HG03520 (cell line): ENCODE measurements around the gene TTI1.

Experiments
- ATAC-seq: cut with Tn5 transposase; IDR thresholded peaks from one replicate; pipeline ENCODE4 v1.9.1; 2021; ENCODE audit warnings: mild to moderate bottlenecking, moderate library complexity; ENCODE audit not compliant: unreplicated experiment

The TTI1 gene

GRCh38 chr20:38033330-38034107, at the start of gene TTI1, which contains the start of gene RPRD1B:
Gene TTI1, minus strand, starts transcription at chr20:38033456. Its CDS starts 19,640 bp downstream, at chr20:38013816.
Gene RPRD1B, plus strand, starts transcription at chr20:38033746. Its CDS starts 202 bp downstream, at chr20:38033948.
- peak; percentile 77 for ATAC-seq

GRCh38 chr20:38082894-38083293, 49.6 kb upstream of the TTI1 start:
- no peak for ATAC-seq

- ATAC-seq = no peak
These were observed 48.3 kb upstream of the TTI1 start for GRCh38 chr20:38081575-38081974.

GRCh38 chr20:38079353-38079752, 46.1 kb upstream of the TTI1 start:
- no peak for ATAC-seq

DNA sequence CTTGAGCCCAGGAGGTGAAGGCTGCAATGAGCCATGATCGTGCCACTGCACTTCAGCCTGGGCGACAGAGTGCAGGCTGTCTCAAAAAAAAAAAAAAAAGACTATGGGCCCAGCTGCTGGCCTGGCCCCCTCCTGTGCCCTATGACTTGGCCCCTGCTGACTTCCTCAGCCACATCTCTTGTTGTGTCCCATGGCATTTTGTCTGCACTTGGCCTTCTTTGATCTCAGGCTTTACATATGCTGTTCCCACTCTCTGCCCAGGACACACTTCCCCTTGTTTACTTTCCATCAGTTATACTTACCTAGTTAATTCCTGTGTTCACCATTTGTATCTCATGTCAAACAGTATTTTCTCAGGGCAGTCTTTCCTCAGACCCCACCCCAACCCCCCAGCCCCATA, 44.8 kb upstream of the TTI1 start:
- no peak for ATAC-seq

DNA sequence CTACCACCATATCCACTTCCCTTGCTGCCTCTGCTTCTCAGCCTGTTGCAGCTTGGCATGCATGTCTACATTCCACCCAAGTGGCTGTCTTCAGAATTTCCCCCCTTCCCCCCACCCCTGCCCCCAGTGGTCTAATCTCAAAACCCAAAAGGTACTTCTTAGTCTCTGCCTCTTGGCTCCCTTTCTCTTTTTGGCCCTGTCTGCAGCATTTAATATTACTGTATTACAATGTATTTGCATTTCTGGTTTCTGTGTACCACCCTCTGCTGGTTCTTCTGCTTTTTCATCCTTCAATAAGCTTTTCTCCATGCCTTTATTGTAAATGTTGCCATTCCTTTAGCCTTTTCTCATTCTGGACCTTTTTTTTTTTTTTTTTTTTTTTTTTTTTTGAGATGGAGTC, 43.3 kb upstream of the TTI1 start:
- ATAC-seq = no peak

GRCh38 chr20:38075161-38075998, 42.1 kb upstream of the TTI1 start:
- ATAC-seq = no peak

DNA sequence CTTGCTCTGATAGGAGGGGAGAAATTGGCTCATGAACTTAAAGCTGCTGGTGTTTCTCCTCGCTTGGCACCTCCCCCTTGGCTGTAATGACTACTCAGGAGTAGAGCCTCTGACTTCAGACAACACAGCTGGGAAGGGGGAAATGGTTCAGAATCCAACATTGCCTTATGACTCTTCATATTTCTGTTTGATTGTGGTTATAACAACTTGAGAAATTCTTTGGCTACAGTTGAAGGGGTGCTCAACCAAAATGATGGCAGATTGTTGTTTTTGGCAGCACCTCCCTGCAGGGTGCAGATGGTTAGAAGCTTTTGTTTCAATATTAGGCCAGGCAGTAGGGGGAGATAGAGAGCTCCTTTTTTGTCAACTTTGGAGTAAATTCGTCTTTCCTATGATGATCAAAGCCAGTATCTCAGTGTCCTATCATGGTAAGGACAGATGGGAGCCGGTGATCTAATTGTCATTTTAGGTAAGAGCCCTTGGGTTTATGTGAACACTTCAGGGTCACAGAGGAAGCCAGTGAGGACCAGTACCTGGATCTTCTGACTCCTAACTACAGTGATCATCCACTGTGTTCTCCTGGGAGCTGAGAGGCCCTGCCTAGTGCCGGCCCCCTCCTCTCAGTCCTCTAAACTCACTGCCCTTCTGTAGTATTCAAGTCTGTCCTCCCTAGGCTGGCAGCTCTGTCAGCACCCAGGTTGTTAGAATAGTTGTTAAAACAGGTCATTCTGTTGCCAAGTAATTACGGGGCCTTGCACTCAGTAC, 40.2 kb upstream of the TTI1 start:
- no peak for ATAC-seq

DNA sequence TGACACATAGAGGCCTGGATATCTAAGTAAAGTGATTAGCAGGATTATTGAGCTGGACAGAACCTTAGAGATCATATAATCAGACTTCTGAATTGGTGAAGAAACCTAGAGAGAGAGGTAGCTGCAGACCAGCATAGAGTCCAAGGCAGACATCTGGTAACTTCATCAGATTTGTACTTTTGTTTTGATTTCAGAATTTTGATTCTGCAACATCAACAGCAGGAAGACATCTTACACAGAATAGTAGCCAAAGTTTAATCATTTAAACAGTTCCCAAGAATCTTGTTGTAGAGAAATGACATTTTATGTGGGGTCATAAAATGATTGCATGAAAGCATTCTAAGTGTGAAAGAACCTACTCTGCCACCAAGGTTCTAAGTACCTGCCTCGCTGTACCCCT, 39.6 kb upstream of the TTI1 start:
- no peak for ATAC-seq

GRCh38 chr20:38067717-38068365, 34.6 kb upstream of the TTI1 start:
- no peak for ATAC-seq

- no peak for ATAC-seq
These were observed 33.9 kb upstream of the TTI1 start for GRCh38 chr20:38066969-38067716.

- ATAC-seq = no peak
These were observed 32.6 kb upstream of the TTI1 start for GRCh38 chr20:38065764-38066375.

GRCh38 chr20:38063911-38064530, 30.8 kb upstream of the TTI1 start:
- no peak for ATAC-seq

- ATAC-seq = no peak
These were observed 29.6 kb upstream of the TTI1 start for GRCh38 chr20:38062890-38063289.

DNA sequence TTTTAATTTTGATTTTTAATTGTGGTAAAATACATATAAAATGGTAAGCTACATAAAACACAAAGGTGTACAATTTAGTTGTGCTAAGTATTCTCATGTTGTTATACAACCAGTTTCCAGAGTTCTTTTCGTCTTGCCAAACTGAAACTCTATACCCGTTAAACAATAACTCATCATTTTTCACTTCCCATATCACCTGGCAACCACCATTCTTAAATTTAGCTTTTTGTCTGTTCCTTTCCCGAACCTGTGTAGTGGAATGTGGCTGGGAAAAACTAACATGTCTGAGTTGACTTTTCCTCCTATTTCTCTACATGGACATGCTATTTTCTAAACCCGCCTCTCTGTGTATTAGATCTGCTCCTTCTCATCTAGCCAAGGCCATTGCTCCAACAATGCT, 27.9 kb upstream of the TTI1 start:
- no peak for ATAC-seq

- ATAC-seq = no peak
These were observed 27.3 kb upstream of the TTI1 start for GRCh38 chr20:38060536-38060935.

DNA sequence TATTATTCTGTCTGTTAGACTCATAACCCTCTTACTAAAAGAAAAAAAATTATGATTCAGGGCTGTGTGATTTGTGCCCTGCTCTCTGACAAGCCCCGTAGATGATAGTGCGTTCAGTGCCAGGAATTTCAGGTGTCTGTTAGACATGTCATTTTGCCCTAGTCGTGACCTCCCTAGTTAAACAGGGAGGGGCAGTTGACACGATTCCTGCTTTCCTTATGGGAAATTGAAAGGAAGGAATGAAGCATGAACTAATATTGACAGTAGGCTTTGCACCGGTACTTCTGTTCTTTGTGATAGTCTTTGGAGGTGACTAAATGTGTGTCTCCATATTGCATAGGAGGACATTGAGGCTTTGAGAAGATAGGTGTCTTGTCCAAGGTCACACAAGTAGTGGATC, 26.6 kb upstream of the TTI1 start:
- ATAC-seq = no peak

GRCh38 chr20:38057351-38057972, 24.2 kb upstream of the TTI1 start:
- no peak for ATAC-seq

DNA sequence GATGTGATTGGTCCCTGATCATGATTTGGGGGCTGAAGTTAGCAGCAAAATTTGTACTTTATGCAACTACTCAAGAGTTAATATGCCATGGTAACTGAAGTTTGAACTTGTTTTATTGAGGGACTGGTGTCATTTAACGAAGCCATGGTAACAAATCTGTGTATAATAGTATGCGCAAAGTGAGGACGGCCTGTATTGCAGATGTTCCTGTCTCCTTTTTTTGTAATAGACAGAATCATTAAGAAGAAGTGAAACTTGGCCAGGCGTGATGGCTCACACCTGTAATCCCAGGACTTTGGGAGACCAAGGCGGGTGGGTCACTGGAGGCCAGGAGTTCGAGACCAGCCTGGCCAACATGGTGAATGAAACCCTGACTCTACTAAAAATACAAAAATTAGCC, 22.6 kb upstream of the TTI1 start:
- no peak for ATAC-seq
